Panc1 (cell line): Measurements from ENCODE around the gene FAM81A. TPM values are rescaled to one million over a fixed set of nuclear protein-coding genes. Genes with fewer than 3 reads are reported as not detected.

Experiments
- ATAC-seq: fragments of 200-7000 bp; cut with Tn5 transposase; 2 replicates; pipeline ENCODE4 v1.9.1; 2020; ENCODE audit warnings: mild to moderate bottlenecking, moderate library complexity
- BruUV-seq: library from RNA; stranded (reverse); fragments of 400-500 nt; replicated peaks from 2 replicates; lab custom pipeline; 2021; lab: Mats Ljungman, UMichigan
- CTCF ChIA-PET: fragments of 300-600 bp; sonication (Branson Sonifier 250); formaldehyde crosslinking; loops from one replicate; lab custom pipeline; 2022; ENCODE audit warnings: antibody characterized with exemption; lab: Charles Lee
- POLR2A ChIA-PET: fragments of 300-600 bp; sonication (Branson Sonifier 250); formaldehyde crosslinking; loops from one replicate; lab custom pipeline; 2022; ENCODE audit warnings: antibody characterized with exemption; lab: Charles Lee
- DNase-seq: peaks from one replicate; pipeline ENCODE4 v3.0.0-alpha.2; 2010; ENCODE audit warnings: low read depth, low spot score
- H3K27ac ChIP-seq: 2 replicates; pipeline ENCODE4 v1.5.1; 2011; ENCODE audit warnings: mild to moderate bottlenecking, low read length, inconsistent platforms
- H3K27me3 ChIP-seq: fragments of 200-500 bp; sonication (Bioruptor generic); 2 replicates; pipeline ENCODE4 v1.6.0; 2014; ENCODE audit warnings: low read length, inconsistent platforms; ENCODE audit not compliant: control insufficient read depth, insufficient read depth
- H3K36me3 ChIP-seq: fragments of 200-500 bp; sonication (Bioruptor generic); 2 replicates; pipeline ENCODE4 v1.5.1; 2014; ENCODE audit warnings: inconsistent platforms, mild to moderate bottlenecking, low read length, moderate library complexity; ENCODE audit not compliant: control insufficient read depth, insufficient read depth
- H3K4me1 ChIP-seq: 2 replicates; pipeline ENCODE4 v1.5.1; 2011; ENCODE audit warnings: inconsistent platforms, mild to moderate bottlenecking, low read length, moderate library complexity; ENCODE audit not compliant: control insufficient read depth, insufficient read depth
- H3K4me3 ChIP-seq, 2 experiments: 2 replicates each; pipeline ENCODE4 v1.5.1; 2011 to 2012; ENCODE audit warnings: low read depth in 2 of 2, low read length in 2 of 2, mild to moderate bottlenecking in 2 of 2, inconsistent platforms in 1 of 2, moderate library complexity in 1 of 2
- H3K9me3 ChIP-seq: fragments of 200-500 bp; sonication (Bioruptor generic); 2 replicates; pipeline ENCODE4 v1.5.1; 2014; ENCODE audit warnings: low read depth, mild to moderate bottlenecking, inconsistent platforms, low read length, moderate library complexity; ENCODE audit not compliant: control insufficient read depth, insufficient read depth
- POLR2AphosphoS5 ChIP-seq: IDR thresholded peaks from 2 replicates; pipeline ENCODE4 v1.6.1; 2012; ENCODE audit warnings: mild to moderate bottlenecking, low read depth, low read length, moderate library complexity
- SIN3A ChIP-seq: IDR thresholded peaks from 2 replicates; pipeline ENCODE4 v1.6.1; 2012; ENCODE audit warnings: low read depth, mild to moderate bottlenecking, low read length, moderate library complexity, borderline replicate concordance; ENCODE audit not compliant: insufficient read depth
- TCF7L2 ChIP-seq: IDR thresholded peaks from 2 replicates; pipeline ENCODE4 v1.6.1; 2011; ENCODE audit warnings: mild to moderate bottlenecking, low read depth, low read length, inconsistent platforms
- in situ Hi-C: cut with HindIII; loops from 2 replicates; pipeline ENCODE4 v1.10.0; 2016; ENCODE audit warnings: low sequenced_read_pairs, low pct_unique_long_range_greater_than_20kb
- intact Hi-C: fragments of 100-400 bp; cut with micrococcal nuclease; formaldehyde crosslinking; loops from one replicate; pipeline ENCODE4 v1.10.0; 2022; ENCODE audit not compliant: unreplicated experiment
- total RNA-seq: library from RNA; stranded (reverse); gene quantifications from one replicate; pipeline ENCODE4 v1.2.1, GENCODE V29; 2021; ENCODE audit not compliant: unreplicated experiment
- TF ChIP-seq, protein P1 (sequence below), 2 experiments: IDR thresholded peaks; 2 replicates each; pipeline ENCODE4 v1.6.1; 2011 to 2012; ENCODE audit warnings: low read depth in 2 of 2, control low read depth in 1 of 2, low read length in 1 of 2, mild to moderate bottlenecking in 1 of 2, moderate library complexity in 1 of 2; ENCODE audit not compliant: insufficient read depth in 1 of 2
- TF ChIP-seq, protein P2 (sequence below): fragments of 450-650 bp; IDR thresholded peaks from 2 replicates; pipeline ENCODE4 v1.5.1; 2017; ENCODE audit warnings: mild to moderate bottlenecking

The FAM81A gene
- total RNA-seq, 1 experiment from 2014 or later = 7.3 TPM

DNA sequence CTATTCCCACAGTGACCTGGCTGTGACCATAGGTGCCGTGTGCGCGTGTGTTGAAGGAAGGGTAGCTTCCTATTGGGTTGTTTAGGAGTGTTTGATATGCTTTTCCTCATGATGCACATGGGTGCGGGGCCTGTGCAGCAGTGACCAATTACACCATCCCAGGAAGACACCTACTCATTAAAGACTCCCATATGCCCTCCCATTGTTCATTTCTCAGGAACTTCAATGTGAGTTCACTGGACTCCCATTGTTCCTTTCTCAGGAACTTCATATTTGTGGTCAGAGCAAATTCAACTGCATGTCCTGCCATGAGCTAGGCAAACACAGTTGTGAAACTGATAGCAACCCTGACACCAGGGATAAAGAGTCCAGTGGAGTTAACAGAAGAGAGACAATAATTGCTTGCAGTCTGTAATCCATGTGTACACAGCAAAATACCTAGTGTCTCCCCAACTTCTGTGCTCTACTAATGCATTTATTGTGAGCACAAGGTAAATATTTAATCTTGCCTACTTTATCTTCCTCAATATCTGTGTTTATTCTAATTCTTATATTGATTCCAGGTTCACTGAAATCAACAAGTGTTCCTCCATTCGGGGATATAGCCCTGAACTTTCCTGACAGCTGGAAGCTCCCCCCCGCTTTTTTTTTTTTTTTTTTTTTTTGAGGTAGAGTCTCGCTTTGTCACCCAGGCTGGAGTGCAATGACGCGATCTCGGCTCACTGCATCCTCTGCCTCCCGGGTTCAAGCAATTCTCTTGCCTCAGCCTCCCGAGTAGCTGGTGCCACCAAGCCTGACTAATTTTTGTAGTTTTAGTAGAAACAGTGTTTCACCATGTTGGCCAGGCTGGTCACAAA is 116.1 kb downstream of the FAM81A start:
- intact Hi-C loops (no loop called here), in situ Hi-C loops (no loop called here)
- TF ChIP-seq, protein P1, sequence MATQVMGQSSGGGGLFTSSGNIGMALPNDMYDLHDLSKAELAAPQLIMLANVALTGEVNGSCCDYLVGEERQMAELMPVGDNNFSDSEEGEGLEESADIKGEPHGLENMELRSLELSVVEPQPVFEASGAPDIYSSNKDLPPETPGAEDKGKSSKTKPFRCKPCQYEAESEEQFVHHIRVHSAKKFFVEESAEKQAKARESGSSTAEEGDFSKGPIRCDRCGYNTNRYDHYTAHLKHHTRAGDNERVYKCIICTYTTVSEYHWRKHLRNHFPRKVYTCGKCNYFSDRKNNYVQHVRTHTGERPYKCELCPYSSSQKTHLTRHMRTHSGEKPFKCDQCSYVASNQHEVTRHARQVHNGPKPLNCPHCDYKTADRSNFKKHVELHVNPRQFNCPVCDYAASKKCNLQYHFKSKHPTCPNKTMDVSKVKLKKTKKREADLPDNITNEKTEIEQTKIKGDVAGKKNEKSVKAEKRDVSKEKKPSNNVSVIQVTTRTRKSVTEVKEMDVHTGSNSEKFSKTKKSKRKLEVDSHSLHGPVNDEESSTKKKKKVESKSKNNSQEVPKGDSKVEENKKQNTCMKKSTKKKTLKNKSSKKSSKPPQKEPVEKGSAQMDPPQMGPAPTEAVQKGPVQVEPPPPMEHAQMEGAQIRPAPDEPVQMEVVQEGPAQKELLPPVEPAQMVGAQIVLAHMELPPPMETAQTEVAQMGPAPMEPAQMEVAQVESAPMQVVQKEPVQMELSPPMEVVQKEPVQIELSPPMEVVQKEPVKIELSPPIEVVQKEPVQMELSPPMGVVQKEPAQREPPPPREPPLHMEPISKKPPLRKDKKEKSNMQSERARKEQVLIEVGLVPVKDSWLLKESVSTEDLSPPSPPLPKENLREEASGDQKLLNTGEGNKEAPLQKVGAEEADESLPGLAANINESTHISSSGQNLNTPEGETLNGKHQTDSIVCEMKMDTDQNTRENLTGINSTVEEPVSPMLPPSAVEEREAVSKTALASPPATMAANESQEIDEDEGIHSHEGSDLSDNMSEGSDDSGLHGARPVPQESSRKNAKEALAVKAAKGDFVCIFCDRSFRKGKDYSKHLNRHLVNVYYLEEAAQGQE (IDR thresholded peaks at IDR 0.05; ENCODE audit: insufficient read depth in 1 of 2, low read depth in 2 of 2, low read length in 1 of 2) = no peak
- TF ChIP-seq, protein P2, sequence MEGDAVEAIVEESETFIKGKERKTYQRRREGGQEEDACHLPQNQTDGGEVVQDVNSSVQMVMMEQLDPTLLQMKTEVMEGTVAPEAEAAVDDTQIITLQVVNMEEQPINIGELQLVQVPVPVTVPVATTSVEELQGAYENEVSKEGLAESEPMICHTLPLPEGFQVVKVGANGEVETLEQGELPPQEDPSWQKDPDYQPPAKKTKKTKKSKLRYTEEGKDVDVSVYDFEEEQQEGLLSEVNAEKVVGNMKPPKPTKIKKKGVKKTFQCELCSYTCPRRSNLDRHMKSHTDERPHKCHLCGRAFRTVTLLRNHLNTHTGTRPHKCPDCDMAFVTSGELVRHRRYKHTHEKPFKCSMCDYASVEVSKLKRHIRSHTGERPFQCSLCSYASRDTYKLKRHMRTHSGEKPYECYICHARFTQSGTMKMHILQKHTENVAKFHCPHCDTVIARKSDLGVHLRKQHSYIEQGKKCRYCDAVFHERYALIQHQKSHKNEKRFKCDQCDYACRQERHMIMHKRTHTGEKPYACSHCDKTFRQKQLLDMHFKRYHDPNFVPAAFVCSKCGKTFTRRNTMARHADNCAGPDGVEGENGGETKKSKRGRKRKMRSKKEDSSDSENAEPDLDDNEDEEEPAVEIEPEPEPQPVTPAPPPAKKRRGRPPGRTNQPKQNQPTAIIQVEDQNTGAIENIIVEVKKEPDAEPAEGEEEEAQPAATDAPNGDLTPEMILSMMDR = no peak
- TF ChIP-seq TCF7L2 = no peak
- no peak for TF ChIP-seq POLR2AphosphoS5
- no peak for TF ChIP-seq SIN3A
- Histone ChIP-seq H3K9me3 (no peaks in the 10 kb centered on the region), H3K27ac (no peak overlapping the region), H3K4me3 (no peak overlapping the region), H3K27me3 (no peaks in the 10 kb centered on the region), H3K36me3 (no peaks in the 10 kb centered on the region), H3K4me1 (no peaks in the 10 kb centered on the region)
- DNase-seq (no peak), ATAC-seq (peak; percentile 51)
- no TSS peak for BruUV-seq
- POLR2A ChIA-PET = no interaction called here
- CTCF ChIA-PET = interaction anchor here (1.0 kb wide), 1 partner anchor 25 kb away, joined by 3 read pairs; no protein-coding TSS in a partner anchor

DNA sequence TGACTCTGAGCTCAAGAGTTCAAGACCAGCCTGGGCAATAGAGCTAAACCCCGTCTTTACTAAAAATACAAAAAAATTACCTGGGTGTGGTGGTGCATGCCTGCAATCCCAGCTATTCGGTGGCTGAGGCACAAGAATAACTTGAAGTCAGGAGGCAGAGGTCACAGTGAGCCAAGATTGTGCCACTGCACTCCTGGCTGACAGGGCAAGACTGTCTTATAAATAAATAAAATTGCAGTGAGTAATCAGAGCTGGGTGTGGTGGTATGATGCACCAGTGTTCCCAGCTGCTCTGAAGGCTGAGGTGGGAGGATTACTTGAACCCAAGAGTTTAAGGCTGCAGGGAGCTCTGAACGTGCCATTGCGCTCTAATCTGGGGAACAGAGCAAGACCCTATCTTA is 117.7 kb downstream of the FAM81A start:
- Histone ChIP-seq H3K4me3 (no peak overlapping the region), H3K27me3 (no peaks in the 10 kb centered on the region), H3K27ac (no peak overlapping the region), H3K36me3 (no peaks in the 10 kb centered on the region), H3K9me3 (no peaks in the 10 kb centered on the region), H3K4me1 (no peaks in the 10 kb centered on the region)
- in situ Hi-C loops = no loop called here
- ATAC-seq (no peak), DNase-seq (no peak)
- intact Hi-C loops = no loop called here
- no TSS peak for BruUV-seq
- TF ChIP-seq, protein P1 (IDR thresholded peaks at IDR 0.05; ENCODE audit: insufficient read depth in 1 of 2, low read depth in 2 of 2, low read length in 1 of 2) = no peak
- TF ChIP-seq POLR2AphosphoS5 (no peak), SIN3A (no peak), TCF7L2 (no peak)
- TF ChIP-seq, protein P2 = no peak
- POLR2A ChIA-PET = interaction anchor here (0.6 kb wide), 1 partner anchor 36 kb away, joined by 3 read pairs; no protein-coding TSS in a partner anchor
- CTCF ChIA-PET = no interaction called here
